ENCODE data around the gene SNRK.

DNA sequence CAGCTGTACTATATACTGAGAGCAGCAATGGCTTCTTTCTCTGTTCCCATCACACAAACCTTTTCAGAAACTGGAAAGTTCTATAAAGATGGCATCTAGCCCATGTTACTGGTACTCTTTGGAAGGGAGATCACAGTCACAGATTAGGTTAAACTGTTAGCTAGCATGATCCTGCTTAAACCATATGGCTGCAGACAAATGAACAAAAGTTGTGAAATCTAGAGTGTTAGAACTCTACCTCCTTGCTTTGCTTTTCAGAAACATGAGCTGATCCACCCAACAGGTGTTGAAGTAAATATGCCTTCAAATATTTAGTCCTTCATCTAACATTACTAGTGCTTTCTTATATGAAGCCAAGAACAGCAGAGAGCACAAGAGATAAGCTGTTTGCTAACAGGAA lies 102.6 kb downstream of the SNRK start:
- TF ChIP-seq, protein P1, sequence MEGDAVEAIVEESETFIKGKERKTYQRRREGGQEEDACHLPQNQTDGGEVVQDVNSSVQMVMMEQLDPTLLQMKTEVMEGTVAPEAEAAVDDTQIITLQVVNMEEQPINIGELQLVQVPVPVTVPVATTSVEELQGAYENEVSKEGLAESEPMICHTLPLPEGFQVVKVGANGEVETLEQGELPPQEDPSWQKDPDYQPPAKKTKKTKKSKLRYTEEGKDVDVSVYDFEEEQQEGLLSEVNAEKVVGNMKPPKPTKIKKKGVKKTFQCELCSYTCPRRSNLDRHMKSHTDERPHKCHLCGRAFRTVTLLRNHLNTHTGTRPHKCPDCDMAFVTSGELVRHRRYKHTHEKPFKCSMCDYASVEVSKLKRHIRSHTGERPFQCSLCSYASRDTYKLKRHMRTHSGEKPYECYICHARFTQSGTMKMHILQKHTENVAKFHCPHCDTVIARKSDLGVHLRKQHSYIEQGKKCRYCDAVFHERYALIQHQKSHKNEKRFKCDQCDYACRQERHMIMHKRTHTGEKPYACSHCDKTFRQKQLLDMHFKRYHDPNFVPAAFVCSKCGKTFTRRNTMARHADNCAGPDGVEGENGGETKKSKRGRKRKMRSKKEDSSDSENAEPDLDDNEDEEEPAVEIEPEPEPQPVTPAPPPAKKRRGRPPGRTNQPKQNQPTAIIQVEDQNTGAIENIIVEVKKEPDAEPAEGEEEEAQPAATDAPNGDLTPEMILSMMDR (conservative IDR thresholded peaks at IDR 0.05; ENCODE audit: low read depth, low read length) = no peak
- TF ChIP-seq EZH2 (IDR thresholded peaks at IDR 0.05; ENCODE audit: low read length, unreplicated experiment) = no peak
